IMR-90 (cell line): ENCODE data around the gene GXYLT2. TPM values are rescaled to one million over a fixed set of nuclear protein-coding genes. Genes with fewer than 3 reads are reported as not detected.
A peak's percentile ranks its signal among the peaks of the same experiment; 100 is the strongest.

Experiments used
- ATAC-seq: fragments of 200-7000 bp; cut with Tn5 transposase; 2 replicates; pipeline ENCODE4 v1.9.1; 2020; ENCODE audit warnings: low read depth, mild to moderate bottlenecking, moderate library complexity
- BruUV-seq: library from RNA; stranded (reverse); fragments of 400-500 nt; replicated peaks from 2 replicates; lab custom pipeline; 2021; lab: Mats Ljungman, UMichigan
- CTCF ChIA-PET: fragments of 300-600 bp; formaldehyde crosslinking; extraction: SDS; loops from one replicate; lab custom pipeline; 2021; ENCODE audit warnings: antibody characterized with exemption; lab: Yijun Ruan, JAX
- POLR2A ChIA-PET: fragments of 300-600 bp; sonication (Branson Sonifier 250); formaldehyde crosslinking; loops from one replicate; lab custom pipeline; 2022; ENCODE audit warnings: antibody characterized with exemption; ENCODE audit not compliant: unreplicated experiment; lab: Charles Lee
- DNase-seq: peaks from one replicate; pipeline ENCODE4 v3.0.0; 2013
- H2AFZ ChIP-seq: replicated peaks from 2 replicates; pipeline ENCODE3; 2013; ENCODE audit warnings: low read length, mild to moderate bottlenecking; ENCODE audit not compliant: poor library complexity
- H2AK5ac ChIP-seq: 2 replicates; pipeline ENCODE4 v1.6.1; 2013; ENCODE audit warnings: low read depth, low read length, inconsistent platforms
- H2AK9ac ChIP-seq: replicated peaks from 2 replicates; pipeline ENCODE3; 2013; ENCODE audit warnings: mild to moderate bottlenecking, low read depth, low read length, moderate library complexity; ENCODE audit not compliant: poor library complexity
- H2BK120ac ChIP-seq: 2 replicates; pipeline ENCODE4 v1.6.1; 2013; ENCODE audit warnings: low read depth, low read length, inconsistent platforms
- H2BK15ac ChIP-seq: 3 replicates; pipeline ENCODE4 v1.6.1; 2013; ENCODE audit warnings: low read depth, low read length, inconsistent platforms
- H2BK20ac ChIP-seq: 2 replicates; pipeline ENCODE4 v1.6.1; 2013; ENCODE audit warnings: low read depth, mild to moderate bottlenecking, inconsistent platforms, low read length, moderate library complexity
- H2BK5ac ChIP-seq: 2 replicates; pipeline ENCODE4 v1.6.1; 2013; ENCODE audit warnings: mild to moderate bottlenecking, low read depth, low read length, inconsistent platforms; ENCODE audit not compliant: poor library complexity, severe bottlenecking
- H3K14ac ChIP-seq: replicated peaks from 2 replicates; pipeline ENCODE4 v1.6.1; 2013; ENCODE audit warnings: low read depth, low read length, inconsistent platforms
- H3K18ac ChIP-seq: 2 replicates; pipeline ENCODE4 v1.6.1; 2013; ENCODE audit warnings: low read depth, low read length, control low read depth
- H3K23ac ChIP-seq: 2 replicates; pipeline ENCODE4 v1.6.1; 2013; ENCODE audit warnings: low read depth, low read length, inconsistent platforms
- H3K27ac ChIP-seq: 2 replicates; pipeline ENCODE4 v1.5.1; 2013; ENCODE audit warnings: mild to moderate bottlenecking, control low read depth, low read length; ENCODE audit not compliant: insufficient read depth
- H3K27me3 ChIP-seq: 2 replicates; pipeline ENCODE4 v1.6.1; 2013; ENCODE audit warnings: low read length; ENCODE audit not compliant: control insufficient read depth, insufficient read depth
- H3K36me3 ChIP-seq: 2 replicates; pipeline ENCODE4 v1.6.1; 2013; ENCODE audit warnings: low read length, mixed read lengths; ENCODE audit not compliant: control insufficient read depth, insufficient read depth
- H3K4ac ChIP-seq: 2 replicates; pipeline ENCODE4 v1.6.1; 2013; ENCODE audit warnings: low read depth, low read length, inconsistent platforms
- H3K4me1 ChIP-seq: 2 replicates; pipeline ENCODE4 v1.6.1; 2013; ENCODE audit warnings: low read length, mixed read lengths; ENCODE audit not compliant: control insufficient read depth, insufficient read depth
- H3K4me2 ChIP-seq: 2 replicates; pipeline ENCODE4 v1.6.1; 2013; ENCODE audit warnings: low read depth, mild to moderate bottlenecking, control low read depth, low read length, moderate library complexity
- H3K4me3 ChIP-seq: 2 replicates; pipeline ENCODE4 v1.5.1; 2013; ENCODE audit warnings: low read depth, mild to moderate bottlenecking, control low read depth, low read length, moderate library complexity; ENCODE audit not compliant: insufficient read depth
- H3K56ac ChIP-seq: 2 replicates; pipeline ENCODE4 v1.6.1; 2013; ENCODE audit warnings: low read length, inconsistent platforms; ENCODE audit not compliant: insufficient read depth; ENCODE audit errors: extremely low read depth
- H3K79me1 ChIP-seq, 2 experiments: 2 replicates each; pipeline ENCODE4 v1.6.1; 2013; ENCODE audit warnings: low read length in 2 of 2, inconsistent platforms in 1 of 2, low read depth in 1 of 2
- H3K9ac ChIP-seq: 2 replicates; pipeline ENCODE4 v1.6.1; 2013; ENCODE audit warnings: low read depth, low read length, control low read depth
- H3K9me1 ChIP-seq: 2 replicates; pipeline ENCODE4 v1.6.1; 2013; ENCODE audit warnings: low read length, inconsistent platforms; ENCODE audit not compliant: insufficient read depth
- H3K9me3 ChIP-seq: 2 replicates; pipeline ENCODE4 v1.6.1; 2013; ENCODE audit warnings: low read length; ENCODE audit not compliant: control insufficient read depth, insufficient read depth
- H4K20me1 ChIP-seq: 2 replicates; pipeline ENCODE4 v1.6.1; 2013; ENCODE audit warnings: low read length, inconsistent platforms; ENCODE audit not compliant: insufficient read depth
- H4K5ac ChIP-seq: 2 replicates; pipeline ENCODE4 v1.6.1; 2013; ENCODE audit warnings: mild to moderate bottlenecking, low read depth, low read length, control low read depth
- H4K8ac ChIP-seq, 2 experiments: 2 replicates each; pipeline ENCODE4 v1.6.1; 2013; ENCODE audit warnings: low read depth in 2 of 2, low read length in 2 of 2, control low read depth in 1 of 2, inconsistent platforms in 1 of 2
- H4K91ac ChIP-seq: 2 replicates; pipeline ENCODE4 v1.6.1; 2013; ENCODE audit warnings: low read depth, low read length, inconsistent platforms; ENCODE audit not compliant: insufficient read depth
- ELK1 ChIP-seq: fragments of 150-350 bp; IDR thresholded peaks from 2 replicates; pipeline ENCODE4 v1.6.1; 2016; ENCODE audit warnings: low read depth, mild to moderate bottlenecking, low read length, moderate library complexity, borderline replicate concordance
- MAFK ChIP-seq: IDR thresholded peaks from 2 replicates; pipeline ENCODE4 v1.6.1; 2012; ENCODE audit warnings: low read depth, low read length, improper control_type of control experiment
- WGBS, 2 experiments: methylation state at CpG; one replicate each; pipeline versions ENCODE4 v1.1.5 to v1.1.7; 2013; ENCODE audit warnings: missing lambda C conversion rate in 2 of 2; ENCODE audit not compliant: insufficient read length in 1 of 2; ENCODE audit errors: extremely low coverage in 2 of 2; 5-methylcytosine and 5-hydroxymethylcytosine counted together
- dilution Hi-C: fragments of 300-500 bp; cut with HindIII; formaldehyde crosslinking; loops from one replicate; pipeline ENCODE4 v1.14.3; 2018; ENCODE audit warnings: low sequenced_read_pairs; ENCODE audit not compliant: unreplicated experiment
- in situ Hi-C: fragments of 300-500 bp; cut with MboI; formaldehyde crosslinking; loops from 3 replicates; pipeline ENCODE4 v1.14.3; 2019; ENCODE audit warnings: low sequenced_read_pairs, inconsistent platforms, mixed read lengths
- intact Hi-C: fragments of 100-400 bp; cut with micrococcal nuclease; formaldehyde crosslinking; loops from 2 replicates; pipeline ENCODE4 v1.10.0; 2022
- polyA plus RNA-seq, 3 experiments: library from polyadenylated mRNA; depleted of rRNA; stranded (reverse); fragments of >200 nt; gene quantifications; 2 replicates each; pipeline ENCODE4 v1.2.3, GENCODE V29; 2012; ENCODE audit warnings: low replicate concordance in 1 of 3
- total RNA-seq: library from RNA; depleted of rRNA; stranded (reverse); fragments of >200 nt; gene quantifications from 2 replicates; pipeline ENCODE4 v1.2.3, GENCODE V29; 2012

The GXYLT2 gene
- total and polyA plus RNA-seq, 2 of the 4 experiments (the other 2 are of a cell fraction) = 5.7 to 11.1 TPM

GRCh38 chr3:72889310-72890165 lies 1.7 kb downstream of the GXYLT2 start:
- H4K8ac ChIP-seq = peak overlapping the region in 1 of 2 experiments; percentile 49; a peak in 2 of 4 replicates
- peak overlapping the region; percentile 62 for H3K4ac ChIP-seq
- H3K79me1 ChIP-seq = peaks cover 0 to 23% of the 10 kb centered on the region in 2 experiments; a peak in 3 of 4 replicates
- no peak for ATAC-seq
- H3K9me1 ChIP-seq = peaks cover 12% of the 10 kb centered on the region
- in situ Hi-C loops (no loop called here), dilution Hi-C loops (no loop called here), intact Hi-C loops (loop anchor here (2.0 to 5.0 kb wide), 3 partner anchors 41 to 442 kb away; partner anchors contain the start of genes PPP4R2, RYBP and SHQ1)
- DNase-seq = no peak
- peak overlapping the region; percentile 59 for H2BK120ac ChIP-seq
- POLR2A ChIA-PET = no interaction called here
- CTCF ChIA-PET = interaction anchor here (1.0 kb wide), 1 partner anchor 38 kb away, joined by 3 read pairs; no protein-coding TSS in a partner anchor
- no peaks in the 10 kb centered on the region for H3K27me3 ChIP-seq
- peak overlapping the region; percentile 85 for H4K5ac ChIP-seq
- H3K4me1 ChIP-seq = peaks cover 21% of the 10 kb centered on the region
- no peaks in the 10 kb centered on the region for H3K36me3 ChIP-seq
- H3K4me2 ChIP-seq = peak overlapping the region; percentile 97
- no peak overlapping the region for H2AK9ac ChIP-seq
- H2AK5ac ChIP-seq = peak overlapping the region; percentile 77; the same call in 1 of the 2 replicates
- peak overlapping the region; percentile 89 for H3K18ac ChIP-seq
- H3K4me3 ChIP-seq = peak overlapping the region; percentile 53
- peak overlapping the region; percentile 78 for H3K23ac ChIP-seq
- 87% methylated on average over 3 of the region's 13 CpGs; no CpG with 5 or more reads in 1 of the 2 experiments for WGBS, 2 experiments
- no peak overlapping the region; the same call in 1 of the 2 replicates for H2BK20ac ChIP-seq
- BruUV-seq = no TSS peak
- peak overlapping the region; percentile 0 for H2BK5ac ChIP-seq
- peak overlapping the region; percentile 1; the same call in 1 of the 2 replicates for H4K91ac ChIP-seq
- H3K9ac ChIP-seq = peak overlapping the region; percentile 88
- peak overlapping the region; percentile 58; the same call in 2 of the 3 replicates for H2BK15ac ChIP-seq
- H3K27ac ChIP-seq = peak overlapping the region; percentile 79; the same call in 1 of the 2 replicates
- peak overlapping the region; percentile 39 for H3K14ac ChIP-seq
- H3K9me3 ChIP-seq = no peaks in the 10 kb centered on the region
- H2AFZ ChIP-seq = no peak overlapping the region
- peaks cover 8% of the 10 kb centered on the region; the same call in 1 of the 2 replicates for H4K20me1 ChIP-seq
- peak; percentile 1; the same call in 1 of the 2 replicates for TF ChIP-seq MAFK
- TF ChIP-seq ELK1 = no peak
- H3K56ac ChIP-seq = no peak overlapping the region
